Choroid plexus epithelial cell (primary cell): ENCODE results near the gene SNX9.
A peak's percentile ranks its signal among the peaks of the same experiment; 100 is the strongest.

Source experiments
- DNase-seq: peaks from one replicate; pipeline ENCODE4 v3.0.0-alpha.2; 2010; ENCODE audit warnings: low read depth
- H3K4me3 ChIP-seq: 2 replicates; pipeline ENCODE4 v1.5.1; 2011; ENCODE audit warnings: low read depth, mild to moderate bottlenecking, control low read depth, low read length, moderate library complexity
- CTCF ChIP-seq: conservative IDR thresholded peaks from 2 replicates; pipeline ENCODE4 v1.5.1; 2011; ENCODE audit warnings: low read depth, mild to moderate bottlenecking, control low read depth, inconsistent platforms, low read length, moderate library complexity

The SNX9 gene

DNA sequence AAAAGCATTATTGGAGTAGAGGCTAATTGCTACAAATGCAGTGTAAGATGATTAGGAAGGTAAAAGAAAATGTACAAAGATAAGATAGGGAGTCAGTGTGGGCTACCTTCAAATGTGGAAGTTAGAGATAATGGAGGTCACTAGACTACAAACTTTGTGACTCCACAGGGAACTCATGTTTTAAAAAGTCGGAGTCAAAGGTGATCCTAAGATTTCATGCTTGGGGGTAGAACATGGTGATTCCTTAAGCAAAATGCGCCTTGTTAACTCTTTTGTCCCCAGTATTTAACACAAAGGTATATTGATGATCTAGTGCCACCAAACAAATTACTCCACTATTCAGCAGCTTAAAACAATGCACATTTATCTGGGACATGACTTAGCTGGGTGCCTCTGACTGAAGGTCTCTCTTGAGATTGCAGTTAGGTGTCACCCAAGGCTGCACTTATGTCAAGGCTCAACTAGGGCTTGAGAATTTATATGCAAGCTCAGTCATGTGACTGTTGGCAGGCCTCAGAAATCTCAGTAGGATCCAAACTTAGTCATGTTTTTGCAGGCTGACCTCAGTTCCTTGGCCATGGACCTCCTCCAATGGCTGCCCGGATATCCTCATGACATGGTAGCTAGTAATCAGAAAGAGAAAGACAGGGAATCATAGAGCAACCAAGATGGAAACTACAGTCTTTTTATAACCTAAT, 11.4 kb upstream of the SNX9 start:
- no peak for TF ChIP-seq CTCF
- peak; percentile 65 for DNase-seq
- no peak overlapping the region for H3K4me3 ChIP-seq

GRCh38 chr6:157812425-157813171, 10.4 kb upstream of the SNX9 start:
- TF ChIP-seq CTCF, result no peak
- no peak for DNase-seq

GRCh38 chr6:157813191-157813590, 9.9 kb upstream of the SNX9 start:
- no peak for TF ChIP-seq CTCF
- no peak overlapping the region for H3K4me3 ChIP-seq
- peak; percentile 52 for DNase-seq

More at GRCh38 chr6:157812425-157813171, 10.4 kb upstream of the SNX9 start:
- no peak overlapping the region for H3K4me3 ChIP-seq

DNA sequence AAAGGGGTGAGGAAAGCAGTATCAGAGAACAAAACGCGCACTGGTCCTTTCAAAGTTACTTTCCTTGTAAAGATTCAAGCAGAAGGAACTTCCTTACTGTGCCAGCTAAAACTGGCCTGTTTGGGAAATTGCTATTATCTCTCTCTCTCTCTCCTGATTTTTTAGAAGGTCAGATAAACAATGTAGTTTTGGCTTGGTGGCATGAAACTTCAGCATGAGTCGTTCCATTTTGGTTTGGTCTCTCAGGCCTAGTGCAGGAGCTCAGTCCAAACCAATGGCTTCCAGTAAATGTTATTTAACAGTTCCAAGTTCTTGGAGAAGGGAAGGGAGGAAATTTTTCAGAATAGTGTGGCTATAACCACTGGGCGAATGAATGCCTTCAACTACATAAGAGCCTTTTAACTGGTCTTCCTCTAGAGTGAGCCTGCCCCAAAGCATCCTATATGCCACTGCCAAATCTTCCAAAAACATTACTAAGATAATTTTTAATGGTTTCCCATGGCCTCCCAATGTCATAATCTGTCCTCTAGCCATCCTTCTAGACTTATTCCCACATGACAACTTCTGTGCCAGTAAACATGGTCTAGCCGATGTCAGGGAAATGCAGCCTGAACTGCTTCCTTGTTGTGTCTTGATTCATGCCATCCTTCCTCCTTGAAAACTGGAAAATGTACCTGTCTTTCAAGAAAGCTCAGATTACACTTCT, 9.1 kb upstream of the SNX9 start:
- DNase-seq, result peak; percentile 54
- H3K4me3 ChIP-seq, result no peak overlapping the region
- TF ChIP-seq CTCF, result no peak

- DNase-seq, result no peak
- no peak for TF ChIP-seq CTCF
- no peak overlapping the region for H3K4me3 ChIP-seq
Observed at GRCh38 chr6:157814883-157815282, 8.2 kb upstream of the SNX9 start.

DNA sequence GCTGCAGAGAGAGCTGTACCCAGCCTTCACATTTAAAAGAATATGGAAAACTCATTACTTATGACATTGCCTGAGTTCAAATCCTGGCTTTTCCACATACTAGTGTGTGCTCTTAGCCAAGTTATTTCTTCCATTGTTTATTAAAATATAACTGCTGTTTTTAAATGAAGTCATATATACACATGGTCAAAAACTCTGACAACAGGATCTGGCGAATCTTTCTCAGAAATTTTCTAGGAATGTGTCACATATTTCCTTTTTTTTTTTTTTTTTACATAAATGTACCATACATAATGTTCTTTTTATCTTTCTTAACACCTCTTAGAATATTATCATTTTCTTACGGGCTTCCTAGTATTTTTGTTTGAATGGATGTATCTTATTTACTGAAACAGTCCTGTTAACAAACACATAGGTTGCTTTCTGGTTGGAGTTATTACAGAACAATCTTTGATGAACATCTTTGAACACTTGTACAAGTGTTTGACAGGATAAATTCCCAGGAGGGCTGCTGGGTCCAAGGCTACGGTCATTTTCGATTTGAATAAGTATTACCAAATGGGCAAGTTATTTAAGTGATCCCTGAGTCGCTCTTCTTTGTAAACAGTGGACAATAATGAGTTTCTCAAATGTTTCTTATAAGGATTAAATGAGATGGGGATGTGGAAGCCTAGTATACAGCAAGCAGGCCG, 1.6 kb upstream of the SNX9 start:
- DNase-seq, result no peak
- no peak overlapping the region for H3K4me3 ChIP-seq
- no peak for TF ChIP-seq CTCF
